GM11168 (cell line): ENCODE data around the gene FBXL14.

Experiments used
- in situ Hi-C: fragments of 300-500 bp; cut with MboI; formaldehyde crosslinking; loops from one replicate; pipeline ENCODE4 v1.12.0; 2022; ENCODE audit warnings: low sequenced_read_pairs; ENCODE audit not compliant: unreplicated experiment

Gene FBXL14

GRCh38 chr12:1595690-1596347 lies 1.4 kb upstream of the FBXL14 start:
- in situ Hi-C loops: no loop called here

DNA sequence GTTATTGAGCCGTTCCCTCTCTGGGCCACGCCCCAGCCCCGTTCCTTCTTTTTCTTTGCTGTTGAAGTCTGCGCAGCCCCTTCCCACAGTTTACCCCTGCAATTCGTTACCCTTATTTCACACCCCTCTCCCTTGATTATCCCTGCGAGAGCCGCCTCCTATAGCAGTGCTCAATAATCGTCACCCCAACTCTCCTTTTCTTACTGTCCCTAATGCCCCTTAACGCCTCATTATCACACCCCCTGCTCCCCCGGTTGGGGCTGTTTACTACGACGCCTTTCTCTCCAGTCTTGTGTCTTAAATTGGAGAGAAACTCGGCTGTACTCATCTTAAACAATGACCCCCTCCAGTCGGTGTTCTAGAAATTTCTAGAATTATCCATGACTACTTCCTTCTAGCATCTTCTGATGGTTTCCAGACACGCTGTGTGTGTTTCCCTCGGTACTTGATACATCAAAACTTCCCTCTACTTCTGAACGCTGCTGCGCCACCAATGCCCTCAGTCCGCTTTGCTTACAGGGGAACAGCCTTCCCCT lies 713 bp upstream of the FBXL14 start:
- in situ Hi-C loops: no loop called here

- in situ Hi-C loops: no loop called here
These were observed 448 bp downstream of the FBXL14 start for GRCh38 chr12:1594006-1594260.

DNA sequence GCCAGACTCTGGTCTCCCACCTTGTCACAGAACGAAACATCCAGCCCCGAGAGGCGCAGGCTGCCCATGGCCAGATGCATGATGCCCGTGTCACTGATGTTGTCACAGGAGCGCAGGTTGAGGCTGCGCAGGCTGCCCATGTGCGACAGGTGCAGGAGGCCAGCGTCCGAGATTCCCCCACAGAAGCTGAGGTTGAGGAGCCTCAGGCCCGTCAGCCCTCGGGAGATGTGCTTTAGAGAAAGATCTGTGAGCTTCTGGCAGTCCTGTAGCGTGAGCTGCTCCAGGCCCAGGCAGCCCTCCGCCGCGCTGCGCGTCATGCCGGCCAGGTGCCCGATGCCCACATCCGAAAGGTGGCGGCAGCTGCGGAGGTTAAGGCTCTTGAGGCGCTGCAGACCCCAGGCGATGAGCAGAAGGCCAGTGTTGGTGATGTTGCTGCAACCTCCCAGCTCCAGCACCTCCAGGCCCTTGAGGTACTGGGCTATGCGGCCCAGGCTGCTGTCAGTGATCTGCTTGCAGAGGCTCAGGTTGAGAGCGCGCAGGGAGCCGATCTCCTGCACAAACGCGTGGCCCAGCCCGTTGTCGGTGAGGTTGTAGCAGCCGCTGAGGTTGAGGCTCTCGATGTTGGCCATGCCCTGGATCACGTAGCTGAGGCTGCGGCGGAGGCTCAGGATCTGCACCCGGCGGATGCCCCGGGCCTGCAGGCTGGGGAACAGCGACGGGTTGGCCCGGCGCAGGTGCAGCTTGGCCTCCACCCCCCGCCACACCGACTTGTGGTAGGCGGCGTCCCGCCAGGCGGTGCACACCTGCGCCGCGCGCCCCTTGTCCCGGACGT lies 991 bp downstream of the FBXL14 start:
- in situ Hi-C loops: no loop called here

GRCh38 chr12:1592444-1593173 lies 1.8 kb downstream of the FBXL14 start:
- in situ Hi-C loops: no loop called here

DNA sequence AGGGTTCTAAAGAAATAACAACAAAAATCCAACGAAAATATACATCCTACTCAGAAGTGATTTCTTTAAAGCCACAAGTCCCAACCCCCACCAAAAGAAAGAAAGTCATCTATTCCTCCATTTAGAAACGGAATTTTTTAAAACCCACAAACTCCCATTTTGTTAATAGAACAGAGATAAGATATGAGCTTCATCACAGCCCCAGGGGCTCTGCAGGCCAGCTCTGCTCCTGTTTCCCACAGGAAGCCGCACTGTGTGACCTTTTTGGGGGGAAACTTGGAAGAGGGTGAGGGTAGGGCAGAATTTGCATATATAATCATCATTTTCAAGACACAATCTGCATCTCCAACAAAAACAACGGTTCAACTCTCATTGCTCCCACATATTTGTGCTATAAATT lies 2.8 kb downstream of the FBXL14 start:
- in situ Hi-C loops: no loop called here

DNA sequence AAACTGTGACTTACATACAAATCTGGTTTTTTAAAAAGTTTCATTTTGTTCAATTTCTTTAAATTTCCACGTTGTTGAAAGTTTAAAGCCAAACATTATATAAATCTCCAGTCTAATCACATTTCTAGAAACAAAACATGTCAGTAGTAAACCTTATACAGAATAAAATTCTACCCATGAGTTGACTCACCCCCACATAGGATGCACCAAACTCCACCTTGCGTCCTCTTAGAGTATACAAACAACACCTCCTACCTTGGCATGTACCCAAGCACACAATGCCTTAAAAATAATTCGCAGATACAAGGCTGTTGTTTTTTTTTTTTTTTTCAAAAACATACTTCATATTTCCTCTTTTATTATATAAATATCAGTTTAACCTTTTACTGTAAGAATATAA lies 3.3 kb downstream of the FBXL14 start:
- in situ Hi-C loops: no loop called here

- in situ Hi-C loops: no loop called here
These were observed 4.0 kb downstream of the FBXL14 start for GRCh38 chr12:1590221-1590979.

DNA sequence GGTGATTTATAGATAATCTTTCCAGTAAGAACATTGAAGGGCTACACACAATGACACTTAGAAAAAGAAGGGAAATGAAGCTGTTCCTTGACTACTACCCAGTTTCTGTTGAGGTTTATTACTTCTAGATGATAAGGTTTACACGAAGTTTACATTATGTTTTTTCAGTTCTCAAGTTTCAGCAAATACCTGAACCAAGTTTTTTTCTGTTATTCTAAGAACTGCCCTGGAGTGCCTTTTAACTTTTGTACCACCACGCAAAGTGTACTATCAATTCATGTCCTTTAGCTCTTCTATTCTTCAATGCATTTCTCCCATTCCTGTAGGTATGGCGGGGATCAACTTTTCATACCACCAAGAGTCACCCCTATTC lies 5.8 kb downstream of the FBXL14 start:
- in situ Hi-C loops: loop anchor here (5.0 kb wide), 1 partner anchor 471 kb away; no protein-coding TSS in a partner anchor

DNA sequence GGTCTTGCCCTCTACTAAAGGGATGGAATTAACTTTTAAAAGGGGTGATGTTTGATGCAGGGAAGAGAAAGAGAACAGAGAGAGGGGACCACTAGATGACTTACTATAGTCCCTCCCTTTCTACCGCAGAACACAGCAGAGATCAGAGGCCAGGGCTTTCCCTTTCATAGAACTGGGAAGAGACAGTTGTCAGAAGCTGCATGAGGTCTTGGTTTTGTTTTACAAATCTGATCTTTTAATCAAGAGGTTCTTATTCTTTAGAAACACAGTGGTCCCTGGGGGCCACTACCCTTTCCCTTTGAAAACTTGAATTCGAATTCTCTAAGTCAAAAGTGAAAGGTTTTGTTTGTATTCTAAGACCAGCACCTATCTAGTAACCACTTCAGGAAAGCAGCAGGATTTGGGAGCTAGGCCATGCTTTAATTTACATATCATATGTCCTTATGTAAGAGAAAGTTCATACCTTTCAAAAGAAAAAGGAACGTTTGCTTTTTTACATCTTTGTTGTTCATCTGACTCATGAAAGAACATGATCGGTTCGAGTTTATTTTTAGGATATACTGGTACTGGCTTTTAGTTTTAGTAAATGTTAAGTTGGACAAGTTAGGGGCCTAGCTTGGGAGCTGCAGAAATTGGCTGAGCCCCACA lies 6.3 kb downstream of the FBXL14 start:
- in situ Hi-C loops: loop anchor here (5.0 kb wide), 1 partner anchor 471 kb away; no protein-coding TSS in a partner anchor

- in situ Hi-C loops: no loop called here
These were observed 10.1 kb downstream of the FBXL14 start for GRCh38 chr12:1584326-1584725.

DNA sequence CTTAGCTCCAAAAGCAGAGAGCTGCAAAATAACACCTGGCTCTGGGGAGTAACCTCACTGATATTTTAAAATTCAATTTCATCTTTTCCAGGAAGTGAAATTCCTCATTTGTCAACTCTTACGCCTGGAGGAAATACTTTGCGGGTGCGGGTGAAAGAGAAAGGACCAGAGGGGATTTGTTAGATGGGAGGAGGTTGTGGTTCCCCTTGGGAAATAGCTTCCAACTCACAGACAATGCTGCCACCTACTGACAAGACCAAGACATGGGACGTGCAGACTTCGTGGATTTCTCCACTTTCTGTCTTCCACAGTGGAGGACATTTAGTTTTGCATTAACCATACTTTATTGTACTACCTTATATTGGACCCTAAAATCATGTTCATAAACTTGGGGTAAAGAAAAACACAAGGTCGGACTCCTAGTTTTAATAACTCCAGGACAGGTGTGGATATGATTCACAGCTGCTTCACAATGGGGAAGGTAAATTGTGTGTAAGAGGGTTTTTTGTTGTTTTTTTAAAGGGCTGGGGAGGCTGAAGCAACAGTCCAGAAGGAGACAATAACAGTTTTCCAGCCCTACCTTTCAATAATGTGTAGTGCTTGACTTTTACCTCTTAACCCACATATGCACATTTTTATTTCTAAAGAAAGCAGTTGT lies 10.8 kb downstream of the FBXL14 start:
- in situ Hi-C loops: no loop called here

DNA sequence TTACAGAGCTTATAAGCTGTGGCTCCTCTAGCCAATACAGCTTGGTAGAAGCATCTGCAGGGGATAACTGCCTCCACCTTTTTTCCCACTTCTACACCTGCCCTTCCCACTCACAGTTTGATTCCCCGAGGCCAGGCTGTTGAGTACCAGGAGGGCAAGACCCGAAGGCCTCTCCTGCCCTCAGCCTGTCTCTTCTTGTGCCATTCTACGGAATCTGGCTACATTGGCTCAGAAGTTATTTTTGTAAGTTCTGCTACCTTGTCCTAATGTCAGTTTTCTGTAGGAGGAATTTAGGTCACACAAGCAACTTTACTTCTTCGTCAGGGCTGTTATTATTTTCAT lies 11.7 kb downstream of the FBXL14 start:
- in situ Hi-C loops: no loop called here

DNA sequence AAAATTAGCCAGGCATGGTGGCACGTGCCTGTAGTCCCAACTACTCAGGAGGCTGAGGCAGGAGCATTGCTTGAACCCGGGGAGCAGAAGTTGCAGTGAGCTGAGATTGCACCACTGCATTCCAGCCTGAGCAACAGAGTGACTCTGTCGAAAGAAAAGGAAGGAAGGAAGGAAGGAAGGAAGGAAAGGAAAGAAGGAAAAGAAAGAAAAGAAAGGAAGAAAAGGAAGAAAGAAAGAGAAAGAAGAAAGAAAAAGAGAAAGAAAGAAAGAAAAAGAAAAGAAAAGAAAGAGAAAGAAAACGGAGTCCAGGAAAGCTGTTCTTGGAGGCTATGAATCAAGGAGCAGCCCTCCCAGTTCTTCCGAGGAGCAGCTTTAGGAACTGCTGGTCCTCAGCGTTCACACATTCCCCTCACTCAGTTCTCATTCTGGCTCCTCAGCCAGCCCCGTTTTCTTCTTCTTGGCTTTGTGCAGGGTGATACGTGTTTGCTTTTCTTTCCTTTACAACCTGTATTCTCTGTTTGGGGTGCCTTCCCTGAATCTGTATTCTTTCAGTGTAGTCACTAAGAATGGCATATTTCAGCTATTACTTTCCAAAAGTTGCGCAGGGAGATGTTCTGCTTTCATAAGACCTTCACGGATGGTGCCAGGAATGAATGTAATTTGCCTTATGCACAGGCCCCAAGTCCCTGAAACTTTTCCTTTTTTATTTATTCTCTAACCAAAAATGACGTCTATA lies 12.2 kb downstream of the FBXL14 start:
- in situ Hi-C loops: no loop called here

GRCh38 chr12:1580526-1580925 lies 13.9 kb downstream of the FBXL14 start:
- in situ Hi-C loops: no loop called here

DNA sequence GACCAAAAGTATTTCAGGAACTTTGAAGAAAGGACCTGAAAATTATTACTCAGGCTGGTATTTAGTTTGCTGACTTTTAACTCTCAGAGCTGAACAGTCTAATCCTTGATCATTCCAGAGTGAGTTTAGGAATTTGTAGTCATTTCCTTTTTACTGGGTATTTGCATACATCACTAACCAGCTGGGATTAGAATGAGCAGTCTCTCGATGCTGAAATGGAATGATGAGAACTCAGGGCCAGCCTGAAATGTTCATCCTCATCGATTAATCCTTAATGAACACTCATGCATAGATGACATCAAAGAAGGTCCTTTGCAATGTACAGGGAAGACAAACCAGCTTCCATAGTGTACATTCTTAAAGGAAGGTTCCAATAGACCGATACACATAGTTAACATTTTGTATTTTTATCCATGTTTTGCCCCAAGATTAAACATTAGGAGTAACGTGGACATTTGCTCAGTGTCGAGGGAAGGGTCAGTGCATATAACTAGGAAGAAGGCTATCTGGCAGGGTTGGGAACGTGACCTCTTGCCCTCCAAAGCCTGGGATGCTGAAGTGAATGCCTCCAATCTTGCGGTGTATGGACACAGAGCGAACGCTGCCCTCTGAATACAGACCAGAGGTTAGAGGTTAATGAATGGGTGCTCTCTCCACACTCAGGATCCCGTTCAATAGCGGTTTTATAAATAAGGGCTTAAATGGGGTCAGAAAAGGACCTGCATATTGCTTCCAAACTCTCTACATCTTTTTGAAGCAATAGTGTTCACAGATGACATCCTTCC lies 14.5 kb downstream of the FBXL14 start:
- in situ Hi-C loops: loop anchor here (5.0 kb wide), 1 partner anchor 63 kb away; no protein-coding TSS in a partner anchor

DNA sequence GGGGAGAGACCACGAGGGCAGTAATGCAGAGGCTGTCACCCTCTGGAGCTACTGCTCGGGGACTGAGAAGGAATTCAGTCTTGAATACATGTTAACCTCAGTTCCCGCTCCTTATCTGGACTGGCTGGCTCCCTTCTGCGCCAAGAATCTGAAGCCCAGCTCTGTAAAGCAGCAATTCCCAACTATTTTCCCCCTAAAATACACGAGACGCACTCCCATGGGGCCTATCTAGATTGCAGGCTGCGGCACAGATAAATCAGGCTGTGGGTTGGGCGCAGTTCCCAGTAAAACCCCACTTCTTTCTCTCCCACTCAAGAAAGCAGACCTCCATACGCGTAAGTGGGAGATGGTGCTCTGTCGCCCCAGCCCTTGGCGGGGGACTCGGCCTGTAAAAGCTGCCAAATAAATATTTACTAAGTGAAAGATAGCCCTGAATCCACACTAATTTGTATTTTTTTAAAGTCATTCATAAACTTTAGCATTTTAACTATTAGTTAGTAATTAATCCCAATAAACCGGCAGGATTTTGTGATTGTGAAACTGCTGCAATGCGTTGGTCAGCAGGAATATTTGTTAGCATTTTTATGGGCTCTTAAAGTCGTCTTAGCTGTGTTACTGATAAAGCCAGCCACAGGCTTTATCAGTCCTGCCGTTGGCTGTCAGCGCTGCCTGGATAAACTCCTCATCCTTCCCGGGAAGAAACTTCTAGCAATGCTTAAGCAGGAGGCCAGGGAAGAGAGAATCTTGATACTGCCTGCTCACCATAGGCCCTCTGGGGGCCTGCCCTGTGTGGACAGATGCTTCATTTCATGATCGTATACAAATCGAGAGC lies 17.8 kb downstream of the FBXL14 start:
- in situ Hi-C loops: loop anchor here (5.0 kb wide), 1 partner anchor 59 kb away; no protein-coding TSS in a partner anchor
